Activated CD4-positive, alpha-beta T cell treated with anti-CD3 and anti-CD28 coated beads, Interleukin-2, Interleukin-6, amounts not matched to agents 100 ng/mL and 50 ng/mL, durations not matched to agents 16 hours and 8 hours (primary cell): ENCODE measurements around the gene RCSD1.

ENCODE experiments used
- DNase-seq: peaks from one replicate; pipeline ENCODE4 v3.0.0-alpha.2; 2020

RCSD1 gene

DNA sequence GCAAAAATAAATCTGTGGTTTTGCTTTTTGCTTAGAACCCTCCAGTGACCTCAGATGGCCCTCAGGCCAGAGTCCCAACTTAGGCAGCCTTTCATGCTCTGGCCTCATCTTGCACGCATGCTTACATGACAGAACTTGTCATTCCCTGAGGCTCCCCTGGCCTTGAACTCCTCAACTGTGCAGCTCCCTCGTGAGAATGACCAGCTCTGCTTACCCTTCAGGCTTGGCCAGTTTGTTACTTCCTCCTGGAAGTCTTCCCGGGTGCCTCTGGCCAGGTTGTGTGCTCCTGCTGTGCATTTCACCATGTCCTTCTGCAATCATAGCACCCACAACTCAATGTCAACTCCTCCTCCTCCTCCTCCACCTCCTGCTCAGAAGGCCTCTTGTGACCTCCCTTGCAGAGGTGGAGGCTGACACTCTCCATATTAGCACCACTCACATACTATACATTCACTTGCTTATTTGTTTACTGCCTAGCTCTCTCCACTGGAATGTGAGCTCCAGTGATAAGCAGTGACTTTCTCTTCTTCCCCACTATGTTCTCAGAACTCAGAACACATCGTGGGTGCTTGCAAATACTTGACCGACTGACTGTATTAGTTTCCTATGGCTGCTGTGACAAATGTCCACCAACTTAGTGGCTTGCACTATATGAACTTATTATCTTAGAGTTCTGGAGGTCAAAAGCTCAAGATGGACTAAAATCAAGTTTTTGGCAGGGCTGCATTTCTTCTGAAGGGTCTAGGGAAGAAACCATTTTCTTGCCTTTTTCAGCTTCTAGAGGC lies 41.9 kb downstream of the RCSD1 start:
- no peak for DNase-seq

GRCh38 chr1:167672831-167673230 lies 42.8 kb downstream of the RCSD1 start:
- no peak for DNase-seq

GRCh38 chr1:167673265-167673664 lies 43.2 kb downstream of the RCSD1 start:
- DNase-seq = no peak

DNA sequence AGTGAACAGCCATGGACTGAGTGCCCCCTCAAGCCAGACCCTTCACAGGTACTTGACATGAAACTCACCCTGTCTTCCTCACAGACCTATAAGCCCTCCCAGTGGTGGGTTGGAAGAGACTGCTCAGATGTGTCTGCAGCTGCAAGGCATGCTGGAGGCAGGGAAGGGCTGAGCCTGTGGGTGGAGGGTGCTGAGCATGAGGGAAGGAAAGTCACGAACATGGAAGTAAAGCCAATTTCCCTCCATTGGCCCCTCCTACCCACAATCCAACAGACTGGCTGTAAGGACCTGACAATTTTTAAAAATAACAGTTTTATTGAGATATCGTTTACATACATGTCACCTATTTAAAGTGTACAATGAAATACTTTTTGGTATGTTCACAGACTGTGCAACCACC lies 44.1 kb downstream of the RCSD1 start:
- DNase-seq = no peak

DNA sequence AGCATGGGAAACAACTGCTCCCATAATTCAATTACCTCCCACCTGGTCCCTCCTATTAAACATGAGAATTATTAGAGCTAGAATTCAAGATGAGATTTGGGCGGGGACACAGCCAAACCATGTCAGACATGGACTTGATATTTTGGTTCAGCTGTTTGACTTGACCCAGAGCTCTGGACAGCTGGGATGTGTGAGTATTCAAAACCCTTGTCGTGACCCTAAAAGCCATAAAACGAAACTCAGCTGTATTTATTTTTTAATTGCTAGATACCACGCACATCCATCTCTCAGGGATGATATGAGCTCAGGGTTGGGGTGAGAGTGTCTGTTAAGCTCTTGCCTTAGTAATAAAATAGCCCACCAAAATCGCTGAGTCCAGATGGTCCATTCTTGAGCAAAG lies 45.4 kb downstream of the RCSD1 start:
- DNase-seq = no peak

DNA sequence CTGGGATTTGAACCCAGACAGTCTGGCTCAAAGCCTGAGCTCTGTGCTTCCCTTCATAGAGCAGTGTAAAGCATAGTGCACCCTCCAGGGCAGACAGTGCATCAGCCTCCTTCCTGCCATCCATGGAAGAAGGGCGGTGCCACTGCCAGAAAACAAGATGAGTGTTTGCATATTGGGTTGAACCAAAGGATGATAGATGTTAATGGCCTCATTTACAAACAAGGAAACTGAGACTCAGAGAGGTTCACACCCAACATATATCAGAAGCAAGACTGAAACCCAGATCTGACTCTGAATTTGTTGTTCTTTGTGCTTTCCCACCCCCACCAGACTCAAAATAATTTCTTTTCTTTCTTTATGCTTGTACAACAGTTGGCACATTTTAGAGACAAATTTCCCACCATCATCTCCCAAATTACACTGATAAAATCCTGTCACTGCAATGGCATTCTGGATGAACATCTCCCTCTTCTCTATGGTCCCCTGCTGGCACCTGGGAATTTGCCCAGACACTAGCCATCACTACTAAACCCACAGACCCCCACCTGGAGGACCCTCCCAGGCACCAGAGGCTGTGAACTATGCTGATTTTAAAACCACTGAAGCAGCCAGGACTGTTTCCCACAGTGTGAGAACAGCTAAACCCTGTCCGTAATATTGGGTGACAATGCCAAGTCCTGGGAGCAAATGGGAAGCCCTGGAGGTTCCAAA lies 46.3 kb downstream of the RCSD1 start:
- DNase-seq = peak; percentile 7

DNA sequence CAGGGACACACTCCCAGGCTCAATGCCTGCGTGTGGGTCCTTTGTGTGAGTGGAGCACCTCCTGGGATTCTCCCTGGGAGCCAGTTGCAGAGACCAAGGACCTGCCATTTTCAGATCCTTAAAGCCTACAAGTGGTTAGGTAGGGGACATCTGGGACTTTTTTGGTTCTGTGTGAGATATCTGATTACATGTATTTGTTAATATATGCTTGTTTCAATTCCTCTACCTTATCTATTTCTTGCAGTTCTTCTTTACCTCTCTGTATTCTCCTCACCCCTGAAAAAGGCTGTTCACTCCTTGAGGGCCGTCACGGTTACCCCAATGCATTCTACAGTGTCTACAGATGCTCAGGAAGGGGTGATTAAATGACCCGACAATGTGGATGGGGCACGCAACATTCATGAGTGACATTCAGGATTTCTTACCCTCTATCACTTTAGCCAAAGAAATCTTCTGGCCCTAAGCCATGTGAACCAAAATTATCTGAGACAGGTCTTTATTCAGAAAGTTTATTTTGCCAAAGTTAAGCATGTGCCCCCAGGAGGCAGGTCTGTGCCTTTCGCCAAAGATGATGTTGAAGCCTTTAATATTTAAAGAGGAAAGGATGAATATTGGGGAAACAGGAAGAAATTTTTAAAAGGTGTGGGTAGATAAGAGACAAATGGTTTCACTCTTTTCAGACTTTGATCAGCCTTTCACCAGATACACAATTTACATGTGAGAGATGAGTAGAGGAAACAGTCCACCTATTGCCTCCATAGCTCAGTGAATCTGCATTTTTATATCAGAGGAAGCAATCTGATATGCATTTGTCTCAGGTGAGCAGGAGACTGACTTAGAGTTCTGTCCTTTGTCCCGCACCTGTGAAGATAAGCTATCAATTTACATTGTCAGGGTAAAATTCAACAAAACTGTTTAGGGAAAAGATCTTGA lies 47.1 kb downstream of the RCSD1 start:
- no peak for DNase-seq

DNA sequence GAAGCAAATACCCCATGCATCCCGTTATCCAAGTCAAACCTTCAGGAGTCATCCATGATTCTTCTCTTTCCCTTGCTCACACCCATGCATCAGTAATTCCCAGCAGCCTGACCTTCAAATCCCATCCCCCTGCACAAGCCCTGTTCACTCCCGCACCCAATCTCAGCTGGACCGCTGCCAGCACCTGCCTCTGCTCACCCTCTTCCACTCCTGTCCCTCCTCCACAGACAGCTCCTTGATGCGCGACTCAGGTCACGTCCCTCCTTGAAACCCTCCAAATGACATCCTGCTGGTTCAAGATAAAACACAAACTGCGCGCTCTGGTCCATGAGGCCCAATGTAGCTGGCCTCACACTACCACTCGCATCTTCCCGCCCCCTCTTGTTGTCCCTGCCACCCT lies 48.4 kb downstream of the RCSD1 start:
- no peak for DNase-seq

- DNase-seq = no peak
Measured at GRCh38 chr1:167678838-167679237, 48.8 kb downstream of the RCSD1 start.

DNA sequence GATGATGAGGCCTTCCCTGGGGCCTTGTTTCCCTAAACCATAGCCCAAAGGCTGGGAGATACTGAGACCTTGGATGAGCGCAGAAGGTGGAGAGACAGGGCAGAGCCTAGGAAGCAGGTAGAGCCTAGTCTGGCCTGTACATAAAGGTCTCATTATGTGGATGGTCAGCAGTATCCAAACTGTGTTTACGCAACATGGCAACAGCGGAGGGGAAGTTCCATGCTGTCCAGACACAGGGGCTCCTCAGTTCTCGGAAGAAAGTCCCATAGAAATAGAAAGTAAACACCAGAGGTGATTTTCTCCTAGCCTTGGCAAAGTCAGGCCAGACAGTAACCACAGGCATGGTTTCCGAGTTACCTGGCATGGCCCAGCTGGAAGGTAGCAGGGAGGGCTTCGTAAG lies 49.7 kb downstream of the RCSD1 start:
- DNase-seq = no peak

- DNase-seq = no peak
Measured at GRCh38 chr1:167681024-167681423, 51.0 kb downstream of the RCSD1 start.

DNA sequence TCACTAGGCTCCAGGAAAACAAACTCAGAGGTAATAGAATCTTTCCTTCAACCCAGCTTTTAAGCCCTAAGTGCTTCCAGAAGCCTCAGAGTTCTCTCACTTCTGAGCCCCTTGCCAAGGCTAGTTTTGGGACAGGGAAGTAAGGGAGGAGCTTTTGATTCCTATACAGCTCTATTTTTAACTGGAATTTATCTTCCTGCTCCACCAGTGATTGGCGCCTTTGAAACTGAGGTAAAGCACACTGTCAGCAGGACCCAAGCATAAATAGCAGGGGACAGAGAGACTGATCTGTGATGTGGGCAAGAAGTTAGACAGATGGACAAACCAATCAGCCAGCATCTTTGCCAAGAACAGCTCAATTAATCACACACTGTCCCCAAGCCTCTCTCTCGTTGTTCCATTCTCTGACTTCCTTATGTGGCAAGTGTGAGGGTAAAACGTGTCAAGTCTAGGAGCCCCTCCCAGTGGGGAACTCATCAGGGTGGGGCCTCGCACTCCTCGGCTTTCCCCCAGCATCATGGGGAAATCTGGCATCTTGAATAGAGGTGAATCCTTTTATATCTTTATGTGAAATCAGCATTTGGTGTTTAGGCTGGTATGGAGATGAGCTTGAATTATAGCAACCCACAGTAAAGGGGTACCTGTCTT lies 51.5 kb downstream of the RCSD1 start:
- no peak for DNase-seq

DNA sequence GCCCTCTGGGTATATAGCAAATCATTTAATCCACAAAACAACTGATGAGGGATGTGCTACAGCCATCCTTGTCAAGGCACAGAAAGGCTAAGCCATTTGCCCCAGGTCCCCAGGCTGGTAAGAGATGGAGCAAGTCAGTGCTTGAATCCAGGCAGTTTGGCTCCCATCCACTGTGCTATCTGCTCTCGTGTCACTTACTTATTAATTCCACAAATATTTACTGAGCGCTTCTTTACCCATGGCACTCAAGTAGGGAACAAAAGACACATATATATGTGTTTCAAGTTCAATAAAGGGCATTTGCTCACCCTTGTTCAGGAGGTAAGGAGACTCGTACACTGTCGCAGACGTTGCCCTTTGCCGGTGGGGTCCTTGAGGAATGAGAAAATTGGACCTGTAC lies 53.2 kb downstream of the RCSD1 start:
- DNase-seq = no peak

DNA sequence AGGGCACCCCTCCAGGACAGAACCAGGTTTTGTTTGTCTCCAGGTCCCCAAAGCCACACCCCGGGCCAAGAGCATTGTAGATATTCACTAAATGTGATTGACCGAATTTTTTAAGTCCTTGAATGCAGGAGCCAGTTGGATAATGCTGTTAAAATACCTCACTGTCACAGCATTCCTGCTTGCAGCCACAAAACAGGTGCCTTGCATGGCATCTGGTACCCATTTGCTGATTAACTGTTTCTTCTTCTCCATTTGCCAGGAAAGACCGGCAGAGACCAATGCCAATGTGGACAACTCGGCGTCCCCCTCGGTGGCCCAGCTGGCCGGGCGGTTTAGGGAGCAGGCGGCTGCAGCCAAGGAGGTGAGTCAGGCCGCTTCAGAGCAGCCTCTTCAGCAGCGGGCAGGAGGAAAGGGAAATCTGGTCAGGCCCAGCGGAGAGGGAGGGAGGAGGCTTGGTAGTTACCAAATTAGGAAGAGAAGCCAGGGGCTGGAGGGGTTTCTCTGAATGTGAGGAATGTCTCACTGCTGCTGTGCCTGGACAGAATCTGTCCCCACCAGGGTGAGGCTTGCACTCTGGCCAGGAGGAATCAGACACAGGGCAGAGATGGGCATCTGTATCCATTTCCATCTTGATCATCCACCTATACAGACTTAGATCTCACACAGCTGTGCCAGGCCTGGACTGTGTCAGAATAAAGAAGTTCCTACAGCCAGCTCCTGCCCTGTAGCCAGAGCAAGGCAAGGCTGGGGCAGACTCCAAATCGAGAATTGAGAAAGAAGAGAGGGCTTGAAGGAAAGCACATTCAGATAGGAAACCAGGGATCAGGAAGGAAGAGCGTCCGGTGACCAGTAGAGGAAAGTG lies 53.8 kb downstream of the RCSD1 start:
- no peak for DNase-seq

GRCh38 chr1:167685844-167686243 lies 55.8 kb downstream of the RCSD1 start:
- DNase-seq = no peak

DNA sequence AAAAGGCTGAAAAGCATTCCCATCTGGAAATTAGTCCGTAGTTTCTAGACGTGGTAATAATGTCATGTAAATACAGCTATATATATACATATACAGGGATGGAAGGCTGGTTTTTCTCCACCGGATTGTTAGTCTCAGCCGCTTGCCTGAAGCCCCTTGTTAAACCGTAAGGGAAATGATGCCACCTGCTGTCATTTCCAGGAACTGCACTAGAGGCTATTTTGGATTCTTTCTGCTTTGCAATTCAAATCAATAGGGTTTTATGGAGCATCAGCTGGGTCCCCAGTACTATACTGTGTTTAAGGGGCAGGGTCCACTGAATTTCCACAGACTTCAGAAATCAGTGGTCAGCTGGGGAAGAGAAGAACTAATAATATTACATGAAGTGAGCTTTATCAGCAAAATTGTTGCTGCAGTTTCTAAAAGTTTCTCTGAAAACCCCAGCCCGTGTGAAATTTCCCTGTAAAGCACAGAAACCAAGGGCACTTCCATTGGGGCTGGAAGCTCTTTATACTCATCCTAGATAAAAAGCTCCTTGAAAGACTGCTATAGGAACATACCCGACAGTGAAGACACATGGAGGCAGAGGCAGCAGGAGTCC lies 58.0 kb downstream of the RCSD1 start:
- peak; percentile 86 for DNase-seq

DNA sequence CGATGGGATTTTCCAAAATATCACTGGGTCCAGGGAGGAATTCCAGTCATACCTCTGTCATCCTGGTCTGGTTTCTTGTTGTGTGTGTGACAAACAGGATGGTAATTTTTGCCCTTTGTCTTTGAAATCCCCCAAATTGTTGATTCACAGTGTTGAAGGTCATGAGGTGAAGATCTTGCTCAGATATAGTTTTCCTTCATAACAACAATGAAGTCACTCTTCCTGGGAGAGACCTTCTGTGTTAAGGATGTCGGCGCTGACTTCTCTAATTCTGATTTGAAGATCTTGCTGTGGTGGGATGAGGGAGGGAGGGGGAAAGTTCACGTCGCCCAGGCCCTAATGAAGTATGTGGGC lies 59.5 kb downstream of the RCSD1 start:
- DNase-seq = no peak

- DNase-seq = no peak
Measured at GRCh38 chr1:167690053-167690452, 60.0 kb downstream of the RCSD1 start.

GRCh38 chr1:167693425-167694045 lies 63.5 kb downstream of the RCSD1 start:
- DNase-seq = no peak

GRCh38 chr1:167694691-167695090 lies 64.7 kb downstream of the RCSD1 start:
- no peak for DNase-seq

GRCh38 chr1:167695147-167695546 lies 65.1 kb downstream of the RCSD1 start:
- no peak for DNase-seq
